Tibial artery (tissue), 4 donors: Measurements from ENCODE around the gene MYH7B.

Experiments
- DNase-seq, 2 donors: peaks; one replicate each; pipeline ENCODE4 v3.0.0-alpha.2; 2019
- H3K27ac ChIP-seq, 2 donors: fragments of 200-600 bp; sonication (generic) in 1 of 2; 1 replicate in 1 of 2; 2 replicates in 1 of 2; pipeline ENCODE4 v1.5.1; 2018 to 2019; ENCODE audit warnings: mild to moderate bottlenecking in 1 of 2
- H3K27me3 ChIP-seq, 2 donors: fragments of 200-600 bp; sonication (generic) in 1 of 2; one replicate each; pipeline versions ENCODE4 v1.5.1 to v1.6.0; 2016 to 2019
- H3K36me3 ChIP-seq, 3 donors: fragments of 200-600 bp; sonication (generic) in 2 of 3; one replicate each; pipeline ENCODE4 v1.5.1; 2016 to 2019; ENCODE audit warnings: mild to moderate bottlenecking in 2 of 3
- H3K4me1 ChIP-seq, 4 donors: fragments of 200-600 bp; sonication (generic) in 2 of 4; 1 replicate in 3 of 4; 2 replicates in 1 of 4; pipeline ENCODE4 v1.5.1; 2016 to 2019
- H3K4me3 ChIP-seq, 2 donors: fragments of 200-600 bp; sonication (generic) in 1 of 2; 1 replicate in 1 of 2; 2 replicates in 1 of 2; pipeline ENCODE4 v1.5.1; 2018 to 2019; ENCODE audit warnings: mild to moderate bottlenecking in 2 of 2
- H3K9me3 ChIP-seq, 3 donors: fragments of 200-600 bp; sonication (generic) in 1 of 3; one replicate each; pipeline ENCODE4 v1.5.1; 2016 to 2019
- CTCF ChIP-seq, 2 experiments: fragments of 200-600 bp in 1 of 2; fragments of 450-650 bp in 1 of 2; IDR thresholded peaks; one replicate each; pipeline ENCODE4 v1.5.1; 2017 to 2019; ENCODE audit warnings: antibody characterized with exemption in 2 of 2, mild to moderate bottlenecking in 1 of 2, moderate library complexity in 1 of 2
- intact Hi-C: fragments of 100-400 bp; cut with DNase I; formaldehyde crosslinking; loops from one replicate; pipeline ENCODE4 v1.15.0; 2023; ENCODE audit warnings: low total_unique reads

MYH7B gene

GRCh38 chr20:34925981-34926380 lies 29.7 kb upstream of the MYH7B start:
- no peaks in the 10 kb centered on the region for H3K9me3 ChIP-seq
- intact Hi-C loops, result no loop called here
- no peak for DNase-seq
- H3K36me3 ChIP-seq, result peaks cover 24 to 81% (median 75%) of the 10 kb centered on the region in 3 donors
- TF ChIP-seq CTCF (IDR thresholded peaks at IDR 0.05), result no peak
- H3K27me3 ChIP-seq, result no peaks in the 10 kb centered on the region
- H3K27ac ChIP-seq, result peak overlapping the region in 1 of 2 donors; percentile 28
- peaks cover 0 to 37% (median 22%) of the 10 kb centered on the region in 4 donors for H3K4me1 ChIP-seq
- H3K4me3 ChIP-seq, result no peak overlapping the region

- DNase-seq, result no peak
- no peak for TF ChIP-seq CTCF (IDR thresholded peaks at IDR 0.05)
- Histone ChIP-seq H3K27ac (peak overlapping the region in 1 of 2 donors; percentile 50), H3K36me3 (peaks cover 24 to 83% (median 76%) of the 10 kb centered on the region in 3 donors), H3K4me1 (peaks cover 0 to 32% (median 20%) of the 10 kb centered on the region in 4 donors), H3K27me3 (no peaks in the 10 kb centered on the region), H3K9me3 (no peaks in the 10 kb centered on the region), H3K4me3 (no peak overlapping the region)
- intact Hi-C loops, result no loop called here
Measured at GRCh38 chr20:34926581-34926980, 29.1 kb upstream of the MYH7B start.

DNA sequence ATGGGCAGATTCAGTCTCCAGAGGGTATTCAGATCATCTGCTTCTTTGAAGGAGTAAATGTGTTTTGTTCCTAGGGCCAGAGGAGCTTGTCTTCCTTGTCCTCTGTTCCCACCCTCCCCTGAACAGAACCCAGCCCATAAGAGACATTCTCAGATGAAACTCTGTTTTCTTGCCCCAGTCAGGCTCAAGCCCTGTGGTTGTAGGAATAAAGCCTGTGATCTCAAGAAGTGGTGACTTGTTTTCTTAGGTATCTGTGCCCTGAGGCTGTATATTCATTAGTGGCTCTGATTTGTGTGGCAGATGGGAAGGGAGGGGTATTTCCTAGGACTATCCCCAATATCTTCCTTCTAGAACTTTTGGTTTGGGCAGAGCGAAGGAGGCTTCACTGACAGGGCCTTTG lies 27.9 kb upstream of the MYH7B start:
- peaks cover 24 to 94% (median 84%) of the 10 kb centered on the region in 3 donors for H3K36me3 ChIP-seq
- H3K9me3 ChIP-seq, result no peaks in the 10 kb centered on the region
- intact Hi-C loops, result no loop called here
- no peak overlapping the region for H3K4me3 ChIP-seq
- H3K27me3 ChIP-seq, result no peaks in the 10 kb centered on the region
- peak overlapping the region; percentile 40 to 50 for H3K27ac ChIP-seq
- H3K4me1 ChIP-seq, result peaks cover 0 to 20% (median 9%) of the 10 kb centered on the region in 4 donors
- DNase-seq, result no peak
- no peak for TF ChIP-seq CTCF (IDR thresholded peaks at IDR 0.05)

GRCh38 chr20:34928411-34928810 lies 27.3 kb upstream of the MYH7B start:
- no peaks in the 10 kb centered on the region for H3K27me3 ChIP-seq
- no peaks in the 10 kb centered on the region for H3K9me3 ChIP-seq
- no peak for DNase-seq
- H3K4me3 ChIP-seq, result no peak overlapping the region
- H3K36me3 ChIP-seq, result peaks cover 24 to 95% (median 82%) of the 10 kb centered on the region in 3 donors
- peaks cover 0 to 13% (median 3%) of the 10 kb centered on the region in 4 donors for H3K4me1 ChIP-seq
- no peak for TF ChIP-seq CTCF (IDR thresholded peaks at IDR 0.05)
- H3K27ac ChIP-seq, result peak overlapping the region in 1 of 2 donors; percentile 50
- intact Hi-C loops, result no loop called here

- H3K36me3 ChIP-seq, result peaks cover 8 to 87% (median 62%) of the 10 kb centered on the region in 3 donors
- no peaks in the 10 kb centered on the region for H3K27me3 ChIP-seq
- no peak overlapping the region for H3K4me3 ChIP-seq
- peaks cover 0 to 11% (median 2%) of the 10 kb centered on the region in 4 donors for H3K4me1 ChIP-seq
- no peaks in the 10 kb centered on the region for H3K9me3 ChIP-seq
- no peak for TF ChIP-seq CTCF (IDR thresholded peaks at IDR 0.05)
- intact Hi-C loops, result no loop called here
- DNase-seq, result no peak
- no peak overlapping the region for H3K27ac ChIP-seq
Measured at GRCh38 chr20:34931771-34932170, 23.9 kb upstream of the MYH7B start.
